HepG2 (cell line): Measurements from ENCODE around the gene NEDD8.

Experiments
- FOSL2 ChIP-seq: sonication (generic); formaldehyde crosslinking; IDR thresholded peaks from 2 replicates; pipeline ENCODE4 v1.4.0; 2020; ENCODE audit warnings: missing genetic modification reagents
- HES4 ChIP-seq: sonication (generic); formaldehyde crosslinking; IDR thresholded peaks from 2 replicates; pipeline ENCODE4 v1.9.0; 2021; ENCODE audit warnings: mild to moderate bottlenecking, missing genetic modification reagents, borderline replicate concordance
- MYC ChIP-seq: sonication (generic); formaldehyde crosslinking; IDR thresholded peaks from 2 replicates; pipeline ENCODE4 v1.9.0; 2021; ENCODE audit warnings: missing genetic modification reagents, borderline replicate concordance
- NR2C2 ChIP-seq: sonication (generic); formaldehyde crosslinking; IDR thresholded peaks from 2 replicates; pipeline ENCODE4 v1.4.0; 2020; ENCODE audit warnings: missing genetic modification reagents, mild to moderate bottlenecking, moderate library complexity, borderline replicate concordance
- POLR2A ChIP-seq, 2 experiments: IDR thresholded peaks; 2 replicates each; pipeline ENCODE4 v1.6.1; 2011; ENCODE audit warnings: low read depth in 2 of 2, low read length in 2 of 2, mild to moderate bottlenecking in 1 of 2, moderate library complexity in 1 of 2; ENCODE audit not compliant: insufficient read depth in 1 of 2
- SYNCRIP ChIP-seq: fragments of 200-400 bp; formaldehyde crosslinking; IDR thresholded peaks from 2 replicates; pipeline ENCODE4 v1.6.1; 2018; ENCODE audit warnings: mild to moderate bottlenecking, low read depth, low read length; ENCODE audit not compliant: insufficient read depth
- ZIK1 ChIP-seq: sonication (generic); formaldehyde crosslinking; IDR thresholded peaks from 2 replicates; pipeline ENCODE4 v1.5.0; 2020; ENCODE audit warnings: mild to moderate bottlenecking, low read depth, missing genetic modification reagents, borderline replicate concordance
- ZNF569 ChIP-seq: sonication (generic); formaldehyde crosslinking; IDR thresholded peaks from 2 replicates; pipeline ENCODE4 v1.5.0; 2020; ENCODE audit warnings: mild to moderate bottlenecking, missing genetic modification reagents, moderate library complexity, borderline replicate concordance
- TF ChIP-seq, protein P1 (sequence below): sonication (generic); formaldehyde crosslinking; IDR thresholded peaks from 2 replicates; pipeline ENCODE4 v1.5.0; 2020; ENCODE audit warnings: mild to moderate bottlenecking, missing genetic modification reagents, moderate library complexity

- TF ChIP-seq POLR2A (IDR thresholded peaks at IDR 0.05; ENCODE audit: insufficient read depth in 1 of 2, low read depth in 2 of 2, low read length in 2 of 2) (no peak), FOSL2 (CRISPR knock-in tag) (no peak), NR2C2 (no peak), ZIK1 (CRISPR knock-in tag) (no peak), HES4 (CRISPR knock-in tag) (no peak), MYC (CRISPR knock-in tag) (no peak), SYNCRIP (no peak), ZNF569 (CRISPR knock-in tag) (no peak)
- TF ChIP-seq, protein P1, sequence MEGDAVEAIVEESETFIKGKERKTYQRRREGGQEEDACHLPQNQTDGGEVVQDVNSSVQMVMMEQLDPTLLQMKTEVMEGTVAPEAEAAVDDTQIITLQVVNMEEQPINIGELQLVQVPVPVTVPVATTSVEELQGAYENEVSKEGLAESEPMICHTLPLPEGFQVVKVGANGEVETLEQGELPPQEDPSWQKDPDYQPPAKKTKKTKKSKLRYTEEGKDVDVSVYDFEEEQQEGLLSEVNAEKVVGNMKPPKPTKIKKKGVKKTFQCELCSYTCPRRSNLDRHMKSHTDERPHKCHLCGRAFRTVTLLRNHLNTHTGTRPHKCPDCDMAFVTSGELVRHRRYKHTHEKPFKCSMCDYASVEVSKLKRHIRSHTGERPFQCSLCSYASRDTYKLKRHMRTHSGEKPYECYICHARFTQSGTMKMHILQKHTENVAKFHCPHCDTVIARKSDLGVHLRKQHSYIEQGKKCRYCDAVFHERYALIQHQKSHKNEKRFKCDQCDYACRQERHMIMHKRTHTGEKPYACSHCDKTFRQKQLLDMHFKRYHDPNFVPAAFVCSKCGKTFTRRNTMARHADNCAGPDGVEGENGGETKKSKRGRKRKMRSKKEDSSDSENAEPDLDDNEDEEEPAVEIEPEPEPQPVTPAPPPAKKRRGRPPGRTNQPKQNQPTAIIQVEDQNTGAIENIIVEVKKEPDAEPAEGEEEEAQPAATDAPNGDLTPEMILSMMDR (CRISPR knock-in tag) = no peak
Measured at GRCh38 chr14:24228902-24229301, 3.3 kb downstream of the NEDD8 start.
